Measurements from ENCODE around the gene AKAP9. TPM values are rescaled to one million over a fixed set of nuclear protein-coding genes. Genes with fewer than 3 reads are reported as not detected.

AKAP9 gene
- total RNA-seq, 2 donors from 2014 or later = 57.0 to 61.9 TPM

DNA sequence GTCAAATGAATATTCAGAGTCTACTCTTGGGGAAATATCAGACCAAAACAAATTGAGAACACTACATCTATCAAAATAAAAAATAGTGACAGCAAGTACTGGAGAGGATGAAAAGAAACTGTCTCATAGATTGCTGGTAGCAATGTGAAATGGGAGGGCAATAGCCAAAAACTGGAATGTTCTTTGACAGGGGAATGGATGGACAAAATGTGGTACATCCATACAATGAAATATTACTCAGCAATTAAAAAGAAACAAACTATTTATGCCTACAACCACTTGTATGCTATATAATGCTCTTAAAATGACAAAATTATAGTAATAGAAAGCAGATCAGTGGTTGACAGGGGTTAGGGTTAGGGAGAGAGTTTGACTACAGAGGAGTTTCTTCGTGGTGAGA is 147.6 kb downstream of the AKAP9 start:
- H3K4me1 ChIP-seq (ENCODE audit: control insufficient read depth, insufficient read depth, low read length) = no peaks in the 10 kb centered on the region
- H3K27ac Mint-ChIP-seq = no peak overlapping the region
- WGBS, 2 experiments (ENCODE audit: insufficient coverage in 1 of 2, insufficient read length in 1 of 2) = 93% methylated on average over 1 of the region's 1 CpG; no CpG with 5 or more reads in 1 of the 2 experiments
- H3K4me1 Mint-ChIP-seq = no peaks in the 10 kb centered on the region
- H3K27me3 ChIP-seq (ENCODE audit: control insufficient read depth, insufficient read depth, low read length, poor library complexity, severe bottlenecking) = no peaks in the 10 kb centered on the region
- H3K27ac ChIP-seq (ENCODE audit: low read depth, low read length) = no peak overlapping the region
- TF ChIP-seq, protein P1, sequence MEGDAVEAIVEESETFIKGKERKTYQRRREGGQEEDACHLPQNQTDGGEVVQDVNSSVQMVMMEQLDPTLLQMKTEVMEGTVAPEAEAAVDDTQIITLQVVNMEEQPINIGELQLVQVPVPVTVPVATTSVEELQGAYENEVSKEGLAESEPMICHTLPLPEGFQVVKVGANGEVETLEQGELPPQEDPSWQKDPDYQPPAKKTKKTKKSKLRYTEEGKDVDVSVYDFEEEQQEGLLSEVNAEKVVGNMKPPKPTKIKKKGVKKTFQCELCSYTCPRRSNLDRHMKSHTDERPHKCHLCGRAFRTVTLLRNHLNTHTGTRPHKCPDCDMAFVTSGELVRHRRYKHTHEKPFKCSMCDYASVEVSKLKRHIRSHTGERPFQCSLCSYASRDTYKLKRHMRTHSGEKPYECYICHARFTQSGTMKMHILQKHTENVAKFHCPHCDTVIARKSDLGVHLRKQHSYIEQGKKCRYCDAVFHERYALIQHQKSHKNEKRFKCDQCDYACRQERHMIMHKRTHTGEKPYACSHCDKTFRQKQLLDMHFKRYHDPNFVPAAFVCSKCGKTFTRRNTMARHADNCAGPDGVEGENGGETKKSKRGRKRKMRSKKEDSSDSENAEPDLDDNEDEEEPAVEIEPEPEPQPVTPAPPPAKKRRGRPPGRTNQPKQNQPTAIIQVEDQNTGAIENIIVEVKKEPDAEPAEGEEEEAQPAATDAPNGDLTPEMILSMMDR (conservative IDR thresholded peaks at IDR 0.05) = no peak
- no peak overlapping the region for H3K4me3 Mint-ChIP-seq
- peaks cover 15% of the 10 kb centered on the region for H3K9me3 Mint-ChIP-seq
- DNase-seq = no peak
- no peak overlapping the region for H3K9ac ChIP-seq (ENCODE audit: extremely low read depth, low read length, poor library complexity, severe bottlenecking)
- H3K27me3 Mint-ChIP-seq (ENCODE audit: insufficient read depth) = no peaks in the 10 kb centered on the region
- H3K9me3 ChIP-seq (ENCODE audit: control insufficient read depth, low read length) = peaks cover 26% of the 10 kb centered on the region
- H3K36me3 ChIP-seq (ENCODE audit: control insufficient read depth, insufficient read depth, low read length) = peaks cover 88% of the 10 kb centered on the region
- no peak overlapping the region for H3K4me3 ChIP-seq (ENCODE audit: low read length)
- peaks cover 75% of the 10 kb centered on the region for H3K36me3 Mint-ChIP-seq (ENCODE audit: low read depth)

DNA sequence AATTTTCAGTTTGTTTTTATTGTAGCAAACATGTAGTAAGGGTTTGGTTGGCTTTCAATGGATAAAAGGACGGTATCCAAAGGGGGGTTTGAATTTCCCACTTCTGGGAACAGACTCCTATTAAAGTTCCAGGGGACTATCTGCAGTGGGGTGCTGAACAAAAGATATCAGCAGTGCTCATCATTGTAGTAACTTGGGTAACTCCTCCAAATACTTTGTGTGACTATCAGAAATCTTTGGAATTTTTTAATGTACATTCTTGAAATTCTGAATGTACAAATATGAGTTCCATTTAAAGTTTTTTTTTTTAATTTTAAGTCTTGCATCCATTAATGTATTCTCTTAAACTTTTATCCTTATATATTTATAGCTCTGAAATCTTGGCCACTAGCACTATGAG is 151.5 kb downstream of the AKAP9 start:
- peaks cover 14% of the 10 kb centered on the region for H3K9me3 ChIP-seq (ENCODE audit: control insufficient read depth, low read length)
- no peak overlapping the region for H3K27ac Mint-ChIP-seq
- no peak overlapping the region for H3K4me3 Mint-ChIP-seq
- H3K36me3 ChIP-seq (ENCODE audit: control insufficient read depth, insufficient read depth, low read length) = peaks cover 79% of the 10 kb centered on the region
- no peak overlapping the region for H3K27ac ChIP-seq (ENCODE audit: low read depth, low read length)
- peaks cover 6% of the 10 kb centered on the region for H3K9me3 Mint-ChIP-seq
- no peaks in the 10 kb centered on the region for H3K27me3 Mint-ChIP-seq (ENCODE audit: insufficient read depth)
- TF ChIP-seq, protein P1 (conservative IDR thresholded peaks at IDR 0.05) = no peak
- no peak overlapping the region for H3K4me3 ChIP-seq (ENCODE audit: low read length)
- no peak for DNase-seq
- H3K36me3 Mint-ChIP-seq (ENCODE audit: low read depth) = peaks cover 66% of the 10 kb centered on the region
- 93% methylated on average over 1 of the region's 1 CpG; no CpG with 5 or more reads in 1 of the 2 experiments for WGBS, 2 experiments (ENCODE audit: insufficient coverage in 1 of 2, insufficient read length in 1 of 2)
- H3K27me3 ChIP-seq (ENCODE audit: control insufficient read depth, insufficient read depth, low read length, poor library complexity, severe bottlenecking) = no peaks in the 10 kb centered on the region
- no peaks in the 10 kb centered on the region for H3K4me1 Mint-ChIP-seq
- H3K4me1 ChIP-seq (ENCODE audit: control insufficient read depth, insufficient read depth, low read length) = no peaks in the 10 kb centered on the region
- H3K9ac ChIP-seq (ENCODE audit: extremely low read depth, low read length, poor library complexity, severe bottlenecking) = no peak overlapping the region

DNA sequence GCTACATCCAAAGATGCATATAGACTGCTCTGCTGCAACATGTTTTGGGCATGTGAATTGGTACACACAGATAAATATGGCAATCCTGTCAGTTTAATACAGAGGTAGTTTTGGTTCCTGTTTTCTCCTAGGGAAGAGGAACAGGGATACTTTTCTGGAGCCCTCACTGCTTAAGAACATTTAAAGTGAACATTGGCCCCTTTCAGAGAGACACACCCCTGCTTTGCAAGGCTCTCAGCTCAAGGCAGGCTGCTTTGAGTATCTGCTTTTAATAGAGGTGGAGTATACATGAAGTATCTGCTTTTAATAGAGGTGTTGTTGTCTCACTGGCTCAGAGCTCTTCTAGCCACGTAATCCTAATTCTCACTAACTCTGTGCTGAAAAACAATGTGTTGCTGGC is 154.7 kb downstream of the AKAP9 start:
- Histone ChIP-seq H3K4me1 (ENCODE audit: control insufficient read depth, insufficient read depth, low read length) (no peaks in the 10 kb centered on the region), H3K27me3 (ENCODE audit: control insufficient read depth, insufficient read depth, low read length, poor library complexity, severe bottlenecking) (no peaks in the 10 kb centered on the region), H3K36me3 (ENCODE audit: control insufficient read depth, insufficient read depth, low read length) (peaks cover 78% of the 10 kb centered on the region), H3K27ac (ENCODE audit: low read depth, low read length) (no peak overlapping the region), H3K9me3 (ENCODE audit: control insufficient read depth, low read length) (no peaks in the 10 kb centered on the region), H3K4me3 (ENCODE audit: low read length) (no peak overlapping the region), H3K9ac (ENCODE audit: extremely low read depth, low read length, poor library complexity, severe bottlenecking) (no peak overlapping the region)
- H3K27ac Mint-ChIP-seq = no peak overlapping the region
- no peak overlapping the region for H3K4me3 Mint-ChIP-seq
- no peak for DNase-seq
- H3K36me3 Mint-ChIP-seq (ENCODE audit: low read depth) = peaks cover 61% of the 10 kb centered on the region
- 100% methylated on average over 1 of the region's 1 CpG for WGBS, 2 experiments (ENCODE audit: insufficient coverage in 1 of 2, insufficient read length in 1 of 2)
- H3K9me3 Mint-ChIP-seq = no peaks in the 10 kb centered on the region
- H3K27me3 Mint-ChIP-seq (ENCODE audit: insufficient read depth) = no peaks in the 10 kb centered on the region
- H3K4me1 Mint-ChIP-seq = no peaks in the 10 kb centered on the region
- TF ChIP-seq, protein P1 (conservative IDR thresholded peaks at IDR 0.05) = no peak
